CD4-positive, alpha-beta T cell (primary cell): Measurements from ENCODE around the gene EIF4E1B. TPM values are rescaled to one million over a fixed set of nuclear protein-coding genes. Genes with fewer than 3 reads are reported as not detected.

Source experiments
- ATAC-seq: fragments of 200-7000 bp; cut with Tn5 transposase; one replicate; pipeline ENCODE4 v1.10.0; 2022; ENCODE audit warnings: mild to moderate bottlenecking; ENCODE audit not compliant: poor library complexity
- CTCF ChIA-PET: fragments of 350-600 bp; sonication (Branson Sonifier 250); formaldehyde crosslinking; loops from one replicate; lab custom pipeline; 2021; ENCODE audit warnings: antibody characterized with exemption, inconsistent platforms; lab: Charles Lee
- POLR2A ChIA-PET: fragments of 350-600 bp; sonication (Branson Sonifier 250); formaldehyde crosslinking; loops from one replicate; lab custom pipeline; 2021; ENCODE audit warnings: antibody characterized with exemption, inconsistent platforms; lab: Charles Lee
- DNase-seq, 14 experiments: peaks; one replicate each; pipeline ENCODE4 v3.0.0-alpha.2; 2013 to 2020; ENCODE audit warnings: mixed read lengths in 2 of 14
- H3K27ac ChIP-seq, 2 donors: one replicate each; pipeline versions ENCODE4 v1.5.1 to v1.7.0; 2013; ENCODE audit warnings: low read length in 2 of 2, low read depth in 1 of 2, mild to moderate bottlenecking in 1 of 2
- H3K27me3 ChIP-seq, 2 experiments: 1 replicate in 1 of 2; 2 replicates in 1 of 2; pipeline versions ENCODE4 v1.6.1 to v1.7.0; 2013; ENCODE audit warnings: low read length in 2 of 2, control low read depth in 1 of 2, mild to moderate bottlenecking in 1 of 2, moderate library complexity in 1 of 2; ENCODE audit not compliant: insufficient read depth in 2 of 2, control insufficient read depth in 1 of 2
- H3K36me3 ChIP-seq: one replicate; pipeline ENCODE4 v1.6.1; 2013; ENCODE audit warnings: low read length, control low read depth; ENCODE audit not compliant: insufficient read depth
- H3K4me1 ChIP-seq: one replicate; pipeline ENCODE4 v1.6.1; 2013; ENCODE audit warnings: low read length, control low read depth; ENCODE audit not compliant: insufficient read depth
- H3K4me3 ChIP-seq: one replicate; pipeline ENCODE4 v1.5.1; 2013; ENCODE audit warnings: mild to moderate bottlenecking, low read length, moderate library complexity
- H3K9me3 ChIP-seq, 2 experiments: 1 replicate in 1 of 2; 2 replicates in 1 of 2; pipeline versions ENCODE4 v1.6.1 to v1.7.0; 2013; ENCODE audit warnings: low read length in 2 of 2, mild to moderate bottlenecking in 2 of 2, control low read depth in 1 of 2, moderate library complexity in 1 of 2; ENCODE audit not compliant: control insufficient read depth in 1 of 2, insufficient read depth in 1 of 2
- H3K27ac Mint-ChIP-seq: one replicate; pipeline ENCODE4 v1.8.0; 2020; ENCODE audit warnings: mixed read lengths
- H3K27me3 Mint-ChIP-seq: one replicate; pipeline ENCODE4 v1.8.0; 2021; ENCODE audit warnings: mixed read lengths
- H3K36me3 Mint-ChIP-seq: one replicate; pipeline ENCODE4 v1.8.0; 2021; ENCODE audit warnings: low read depth, mixed read lengths
- H3K4me1 Mint-ChIP-seq: one replicate; pipeline ENCODE4 v1.8.0; 2021; ENCODE audit warnings: low read depth, mixed read lengths
- H3K4me3 Mint-ChIP-seq: one replicate; pipeline ENCODE4 v1.8.0; 2020; ENCODE audit warnings: mild to moderate bottlenecking, mixed read lengths
- H3K9me3 Mint-ChIP-seq: one replicate; pipeline ENCODE4 v1.8.0; 2020; ENCODE audit warnings: mixed read lengths
- intact Hi-C, 2 experiments: fragments of 100-400 bp; cut with DNase I in 1 of 2; cut with micrococcal nuclease in 1 of 2; formaldehyde crosslinking; loops; one replicate each; pipeline versions ENCODE4 v1.15.1 to v1.9.0; 2023 to 2025; cut with DNase I, micrococcal nuclease
- total RNA-seq, 174 experiments: library from RNA in 2 of 174; stranded (reverse) in 2 of 174; gene quantifications; one replicate each; pipeline ENCODE4 v1.2.3 and lab custom pipeline; 2021 to 2026
- TF ChIP-seq, protein P1 (sequence below): fragments of 200-600 bp; IDR thresholded peaks from one replicate; pipeline ENCODE4 v1.8.0; 2022; ENCODE audit warnings: antibody characterized with exemption, mild to moderate bottlenecking

Gene EIF4E1B
- total RNA-seq, 2 experiments from 2014 or later: not detected

DNA sequence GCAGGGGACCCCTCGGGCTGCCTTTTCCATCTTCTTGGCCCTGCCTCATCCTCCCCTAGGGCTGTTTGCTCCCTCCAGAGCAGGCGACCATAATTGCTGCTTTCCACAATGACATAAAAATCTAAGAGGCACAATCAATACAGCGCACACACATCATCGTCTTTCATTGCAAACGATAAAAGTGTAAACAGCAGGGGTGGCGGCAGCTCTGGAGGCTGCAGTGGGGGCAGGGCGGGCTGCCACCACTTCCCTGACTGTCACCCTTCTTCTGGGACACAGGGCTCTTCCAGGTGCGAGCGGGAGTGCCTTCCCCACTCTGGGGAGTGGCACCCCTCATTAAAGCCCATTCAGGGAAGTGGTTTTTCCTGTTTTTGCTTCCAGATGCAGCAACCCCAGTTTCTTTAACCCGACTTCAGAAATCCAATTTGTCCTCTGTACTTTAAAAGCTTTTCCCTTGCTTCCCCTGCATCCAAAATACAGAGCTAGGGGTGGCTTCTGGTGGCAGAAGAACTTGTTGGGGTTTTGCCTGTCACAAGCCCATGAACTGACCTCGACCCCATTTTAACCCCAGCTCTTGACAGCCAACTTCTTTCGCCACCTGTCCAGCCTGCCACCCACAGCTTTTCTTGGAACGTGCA lies 62.5 kb downstream of the EIF4E1B start:
- POLR2A ChIA-PET: no interaction called here
- peaks cover 0 to 7% of the 10 kb centered on the region in 2 experiments for H3K9me3 ChIP-seq
- no peak overlapping the region for H3K4me3 Mint-ChIP-seq
- ATAC-seq: no peak
- no peak overlapping the region for H3K27ac ChIP-seq
- no peaks in the 10 kb centered on the region for H3K4me1 ChIP-seq
- peaks cover 36 to 63% of the 10 kb centered on the region in 2 experiments for H3K27me3 ChIP-seq
- CTCF ChIA-PET: interaction anchor here (1.0 kb wide), 1 partner anchor 15 kb away, joined by 3 read pairs; no protein-coding TSS in a partner anchor
- intact Hi-C loops: no loop called here
- TF ChIP-seq, protein P1, sequence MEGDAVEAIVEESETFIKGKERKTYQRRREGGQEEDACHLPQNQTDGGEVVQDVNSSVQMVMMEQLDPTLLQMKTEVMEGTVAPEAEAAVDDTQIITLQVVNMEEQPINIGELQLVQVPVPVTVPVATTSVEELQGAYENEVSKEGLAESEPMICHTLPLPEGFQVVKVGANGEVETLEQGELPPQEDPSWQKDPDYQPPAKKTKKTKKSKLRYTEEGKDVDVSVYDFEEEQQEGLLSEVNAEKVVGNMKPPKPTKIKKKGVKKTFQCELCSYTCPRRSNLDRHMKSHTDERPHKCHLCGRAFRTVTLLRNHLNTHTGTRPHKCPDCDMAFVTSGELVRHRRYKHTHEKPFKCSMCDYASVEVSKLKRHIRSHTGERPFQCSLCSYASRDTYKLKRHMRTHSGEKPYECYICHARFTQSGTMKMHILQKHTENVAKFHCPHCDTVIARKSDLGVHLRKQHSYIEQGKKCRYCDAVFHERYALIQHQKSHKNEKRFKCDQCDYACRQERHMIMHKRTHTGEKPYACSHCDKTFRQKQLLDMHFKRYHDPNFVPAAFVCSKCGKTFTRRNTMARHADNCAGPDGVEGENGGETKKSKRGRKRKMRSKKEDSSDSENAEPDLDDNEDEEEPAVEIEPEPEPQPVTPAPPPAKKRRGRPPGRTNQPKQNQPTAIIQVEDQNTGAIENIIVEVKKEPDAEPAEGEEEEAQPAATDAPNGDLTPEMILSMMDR: no peak
- H3K4me3 ChIP-seq: no peak overlapping the region
- DNase-seq: no peak
- no peaks in the 10 kb centered on the region for H3K4me1 Mint-ChIP-seq
- H3K36me3 ChIP-seq: no peaks in the 10 kb centered on the region
- no peaks in the 10 kb centered on the region for H3K9me3 Mint-ChIP-seq
- H3K36me3 Mint-ChIP-seq: no peaks in the 10 kb centered on the region
- peaks cover 77% of the 10 kb centered on the region for H3K27me3 Mint-ChIP-seq
- H3K27ac Mint-ChIP-seq: no peak overlapping the region

DNA sequence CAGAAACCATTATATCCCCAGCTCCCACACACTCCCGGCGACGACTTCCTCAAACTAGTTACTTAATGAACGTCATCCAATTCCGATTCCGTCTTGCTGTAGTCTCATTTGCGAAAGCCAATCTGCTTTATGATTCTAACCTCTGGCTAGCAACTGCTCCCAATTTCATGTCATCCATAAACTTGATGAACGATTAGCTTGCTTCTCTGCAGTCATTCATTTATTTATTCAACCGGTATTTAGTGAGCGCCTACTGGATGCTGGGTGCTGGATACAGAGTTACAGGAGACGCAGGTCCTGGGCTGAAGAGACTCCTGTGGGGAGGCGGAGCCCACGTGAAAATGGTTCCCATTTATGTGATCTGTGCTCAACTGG lies 63.0 kb downstream of the EIF4E1B start:
- Mint-ChIP-seq H3K36me3 (no peaks in the 10 kb centered on the region), H3K9me3 (no peaks in the 10 kb centered on the region), H3K27me3 (peaks cover 82% of the 10 kb centered on the region), H3K27ac (no peak overlapping the region), H3K4me3 (no peak overlapping the region), H3K4me1 (no peaks in the 10 kb centered on the region)
- peaks cover 0 to 2% of the 10 kb centered on the region in 2 experiments for H3K9me3 ChIP-seq
- POLR2A ChIA-PET: no interaction called here
- ATAC-seq (no peak), DNase-seq (no peak)
- H3K36me3 ChIP-seq: no peaks in the 10 kb centered on the region
- intact Hi-C loops: no loop called here
- CTCF ChIA-PET: interaction anchor here (1.0 kb wide), 1 partner anchor 16 kb away, joined by 3 read pairs; no protein-coding TSS in a partner anchor
- H3K27me3 ChIP-seq: peaks cover 37 to 68% of the 10 kb centered on the region in 2 experiments
- no peak overlapping the region for H3K27ac ChIP-seq
- no peaks in the 10 kb centered on the region for H3K4me1 ChIP-seq
- H3K4me3 ChIP-seq: no peak overlapping the region
- TF ChIP-seq, protein P1: no peak

DNA sequence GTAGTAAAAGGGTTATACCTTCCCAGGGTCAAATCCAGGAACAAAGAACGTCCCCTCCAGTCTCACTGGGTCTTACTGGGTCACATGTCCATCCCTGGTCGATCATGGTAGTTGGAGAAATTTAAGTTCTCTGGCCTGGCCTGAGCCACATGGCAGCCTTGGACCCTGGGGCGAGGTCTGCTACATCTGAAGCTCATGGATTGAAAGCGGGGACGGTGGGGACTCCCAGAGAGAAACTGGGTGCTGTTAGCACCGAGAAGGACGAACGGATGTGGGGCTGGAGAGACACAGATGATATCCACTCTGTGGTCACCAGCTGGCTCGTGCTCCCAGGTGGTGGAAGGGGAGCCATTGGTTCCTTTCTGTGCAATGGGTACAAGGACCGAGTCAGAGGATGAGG lies 63.7 kb downstream of the EIF4E1B start:
- DNase-seq: no peak
- no peaks in the 10 kb centered on the region for H3K36me3 ChIP-seq
- H3K4me3 ChIP-seq: no peak overlapping the region
- no peaks in the 10 kb centered on the region for H3K9me3 ChIP-seq
- intact Hi-C loops: no loop called here
- CTCF ChIA-PET: no interaction called here
- H3K27ac Mint-ChIP-seq: no peak overlapping the region
- TF ChIP-seq, protein P1: no peak
- H3K4me1 Mint-ChIP-seq: no peaks in the 10 kb centered on the region
- H3K36me3 Mint-ChIP-seq: no peaks in the 10 kb centered on the region
- POLR2A ChIA-PET: no interaction called here
- no peak for ATAC-seq
- no peaks in the 10 kb centered on the region for H3K9me3 Mint-ChIP-seq
- peaks cover 37 to 67% of the 10 kb centered on the region in 2 experiments for H3K27me3 ChIP-seq
- H3K4me3 Mint-ChIP-seq: no peak overlapping the region
- no peak overlapping the region for H3K27ac ChIP-seq
- H3K4me1 ChIP-seq: no peaks in the 10 kb centered on the region
- peaks cover 89% of the 10 kb centered on the region for H3K27me3 Mint-ChIP-seq
